Articular chondrocyte of knee joint (primary cell): ENCODE measurements around the gene FEM1C. TPM values are rescaled to one million over a fixed set of nuclear protein-coding genes. Genes with fewer than 3 reads are reported as not detected.

ENCODE experiments used
- small RNA-seq: library from RNA; depleted of rRNA; stranded (forward); fragments of <200 nt; gene quantifications from one replicate; pipeline ENCODE3, GENCODE V24; 2012
- total RNA-seq: library from RNA; depleted of rRNA; stranded (reverse); fragments of >200 nt; gene quantifications from 2 replicates; pipeline ENCODE4 v1.2.3, GENCODE V29; 2012

The FEM1C gene
- 20.9 and 28.3 TPM in 2 replicates for total RNA-seq

GRCh38 chr5:115544436-115545350 lies at the start of gene FEM1C:
Gene FEM1C, minus strand, starts transcription at chr5:115544775. Its CDS starts 1,282 bp downstream, at chr5:115543493.

Small RNAs within 50 kb of the gene (small RNA-seq; reads per million reads assigned to genes)
- gene AC008628.1 (not detected), gene AC008628.2 (not detected)

Other genes starting within 250 kb of the FEM1C start
- gene CCDC112, start 248.1 kb downstream of the FEM1C start, total RNA-seq: 0.91 and 2.5 TPM in 2 replicates
- gene TICAM2, start 57.7 kb upstream of the FEM1C start, total RNA-seq: 11.2 and 19.7 TPM in 2 replicates
- 231 and 238 TPM in 2 replicates for gene TMED7, start 81.3 kb upstream of the FEM1C start, total RNA-seq